Activated naive CD8-positive, alpha-beta T cell (primary cell): ENCODE measurements around the gene CPNE7.

ENCODE experiments used
- H3K27ac Mint-ChIP-seq: one replicate; pipeline ENCODE4 v1.8.0; 2021; ENCODE audit warnings: mixed read lengths
- H3K27me3 Mint-ChIP-seq: one replicate; pipeline ENCODE4 v1.8.0; 2021; ENCODE audit warnings: mixed read lengths
- H3K36me3 Mint-ChIP-seq: one replicate; pipeline ENCODE4 v1.8.0; 2021; ENCODE audit warnings: mixed read lengths
- H3K4me1 Mint-ChIP-seq: one replicate; pipeline ENCODE4 v1.8.0; 2021; ENCODE audit warnings: low read depth, mixed read lengths
- H3K4me3 Mint-ChIP-seq: one replicate; pipeline ENCODE4 v1.8.0; 2021; ENCODE audit warnings: mild to moderate bottlenecking, mixed read lengths
- H3K9me3 Mint-ChIP-seq: one replicate; pipeline ENCODE4 v1.8.0; 2021; ENCODE audit warnings: low read depth, mixed read lengths

CPNE7 gene

DNA sequence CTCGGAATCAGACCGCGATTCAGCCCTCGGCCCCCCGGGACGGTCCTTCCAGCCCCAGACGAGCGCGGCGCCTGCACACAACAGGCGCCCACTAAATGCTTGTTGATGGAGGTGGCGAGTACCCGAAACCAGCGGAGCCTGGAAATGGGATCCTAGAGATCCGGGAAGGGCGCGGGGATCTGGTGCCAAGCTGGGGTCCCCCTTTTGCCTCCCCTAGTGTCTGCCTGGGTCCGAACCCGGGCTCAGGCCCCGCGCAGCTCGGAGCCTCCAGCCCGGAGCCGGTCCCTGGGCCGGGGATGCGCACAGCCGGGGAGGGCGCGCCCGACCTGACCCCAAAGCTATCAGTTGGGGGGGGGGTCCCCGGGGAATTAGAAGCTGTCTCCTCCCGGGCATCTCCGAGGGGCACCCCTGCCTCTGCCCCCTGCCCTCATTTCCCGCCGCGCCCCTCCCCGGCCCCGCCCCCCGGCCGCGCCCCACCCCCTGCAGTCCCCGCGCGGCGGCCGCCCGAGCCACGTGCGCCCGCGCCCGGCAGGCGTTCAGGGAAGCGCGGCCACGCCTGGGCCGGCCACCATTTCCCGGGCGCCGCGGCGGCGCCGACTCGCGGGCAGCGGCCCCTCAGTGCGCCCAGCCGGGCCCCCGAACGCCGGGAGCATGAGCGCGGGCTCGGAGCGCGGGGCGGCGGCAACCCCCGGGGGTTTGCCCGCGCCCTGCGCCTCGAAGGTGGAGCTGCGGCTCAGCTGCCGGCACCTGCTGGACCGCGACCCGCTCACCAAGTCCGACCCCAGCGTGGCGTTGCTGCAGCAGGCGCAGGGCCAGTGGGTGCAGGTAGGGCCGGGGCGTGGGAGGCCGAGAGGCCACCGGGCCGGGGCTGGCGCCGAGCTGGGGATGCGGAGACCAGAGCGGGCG, at the start of gene CPNE7:
TSS of gene CPNE7 (plus strand) at position 512 of the 906 bp plus-strand sequence. CDS start at position 652, 140 bp downstream.
- peak within 1 kb of the TSS; percentile 62 for H3K4me3 Mint-ChIP-seq
- H3K4me1 Mint-ChIP-seq: peaks cover 14% of the 10 kb centered on the region
- peaks cover 3% of the 10 kb centered on the region for H3K27me3 Mint-ChIP-seq
- H3K36me3 Mint-ChIP-seq: peaks cover 2% of the 10 kb centered on the region
- H3K9me3 Mint-ChIP-seq: no peaks in the 10 kb centered on the region
- H3K27ac Mint-ChIP-seq: no peak within 1 kb of the TSS

DNA sequence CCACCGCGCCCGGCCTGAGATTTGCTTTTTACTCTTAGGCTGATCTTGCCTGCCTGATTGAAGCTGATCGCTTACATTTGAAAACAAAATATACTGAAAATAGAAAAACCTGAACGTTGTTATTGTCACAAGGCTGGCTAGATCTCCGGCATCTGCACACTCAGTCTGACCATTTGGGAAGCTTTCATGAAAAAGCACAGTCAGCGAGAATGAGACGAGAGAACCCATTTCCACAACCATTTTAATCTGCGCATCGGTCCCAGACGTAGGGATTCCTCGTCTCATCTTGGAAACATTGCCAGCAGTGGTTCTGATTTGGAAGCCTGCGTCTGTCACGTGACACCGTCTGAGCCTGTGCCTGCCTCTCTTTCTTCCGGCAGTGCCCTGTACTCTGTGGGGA, 46.5 kb upstream of the CPNE7 start:
- Mint-ChIP-seq H3K9me3 (no peaks in the 10 kb centered on the region), H3K36me3 (peaks cover 5% of the 10 kb centered on the region), H3K4me1 (peaks cover 8% of the 10 kb centered on the region), H3K27ac (no peak overlapping the region), H3K4me3 (no peak overlapping the region), H3K27me3 (no peaks in the 10 kb centered on the region)

DNA sequence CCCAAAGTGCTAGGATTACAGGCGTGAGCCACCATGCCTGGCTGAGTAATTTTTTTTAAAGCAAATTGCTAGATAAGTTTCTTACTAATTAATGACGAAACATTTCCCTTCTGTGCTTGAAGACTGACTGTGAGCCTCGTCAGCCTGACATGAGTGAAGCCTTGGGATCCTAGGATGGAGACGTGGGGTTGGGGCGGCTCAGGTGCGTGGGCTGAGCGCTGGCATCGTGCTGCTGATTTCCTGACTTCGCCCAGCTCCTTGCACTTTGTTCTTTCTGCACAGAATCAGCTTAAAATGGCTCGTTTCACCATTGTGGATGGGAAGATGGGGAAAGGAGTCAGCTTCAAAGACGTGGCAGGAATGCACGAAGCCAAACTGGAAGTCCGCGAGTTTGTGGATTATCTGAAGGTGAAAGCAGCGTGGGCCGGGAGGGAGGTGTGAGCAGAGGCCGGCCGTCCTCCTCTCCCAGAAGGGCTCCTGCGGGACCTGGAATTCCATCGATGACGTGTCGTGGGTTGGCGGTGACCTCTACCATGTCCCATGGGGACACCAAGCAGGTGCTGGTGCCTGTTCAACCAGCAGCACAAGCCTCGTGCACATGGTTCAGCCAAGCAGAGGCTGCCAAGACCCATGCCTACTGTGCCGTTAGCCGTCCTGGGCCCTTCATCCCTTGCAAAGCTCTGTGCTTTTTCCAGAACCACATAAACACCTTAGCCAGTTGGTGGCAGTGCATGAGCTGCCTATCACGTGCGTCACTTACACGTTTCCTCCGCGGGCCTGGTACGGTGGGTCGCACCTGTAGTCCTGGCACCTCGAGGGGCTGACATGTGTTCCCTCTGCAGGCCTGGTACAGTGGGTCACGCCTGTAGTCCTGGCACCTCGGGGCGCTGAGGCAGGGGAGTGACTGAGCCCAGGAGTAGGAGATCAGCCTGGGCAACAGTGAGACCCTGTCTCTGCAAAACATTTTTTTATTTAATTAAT, 44.9 kb upstream of the CPNE7 start:
- no peak overlapping the region for H3K4me3 Mint-ChIP-seq
- no peaks in the 10 kb centered on the region for H3K27me3 Mint-ChIP-seq
- no peak overlapping the region for H3K27ac Mint-ChIP-seq
- peaks cover 22% of the 10 kb centered on the region for H3K4me1 Mint-ChIP-seq
- peaks cover 6% of the 10 kb centered on the region for H3K36me3 Mint-ChIP-seq
- H3K9me3 Mint-ChIP-seq: no peaks in the 10 kb centered on the region

DNA sequence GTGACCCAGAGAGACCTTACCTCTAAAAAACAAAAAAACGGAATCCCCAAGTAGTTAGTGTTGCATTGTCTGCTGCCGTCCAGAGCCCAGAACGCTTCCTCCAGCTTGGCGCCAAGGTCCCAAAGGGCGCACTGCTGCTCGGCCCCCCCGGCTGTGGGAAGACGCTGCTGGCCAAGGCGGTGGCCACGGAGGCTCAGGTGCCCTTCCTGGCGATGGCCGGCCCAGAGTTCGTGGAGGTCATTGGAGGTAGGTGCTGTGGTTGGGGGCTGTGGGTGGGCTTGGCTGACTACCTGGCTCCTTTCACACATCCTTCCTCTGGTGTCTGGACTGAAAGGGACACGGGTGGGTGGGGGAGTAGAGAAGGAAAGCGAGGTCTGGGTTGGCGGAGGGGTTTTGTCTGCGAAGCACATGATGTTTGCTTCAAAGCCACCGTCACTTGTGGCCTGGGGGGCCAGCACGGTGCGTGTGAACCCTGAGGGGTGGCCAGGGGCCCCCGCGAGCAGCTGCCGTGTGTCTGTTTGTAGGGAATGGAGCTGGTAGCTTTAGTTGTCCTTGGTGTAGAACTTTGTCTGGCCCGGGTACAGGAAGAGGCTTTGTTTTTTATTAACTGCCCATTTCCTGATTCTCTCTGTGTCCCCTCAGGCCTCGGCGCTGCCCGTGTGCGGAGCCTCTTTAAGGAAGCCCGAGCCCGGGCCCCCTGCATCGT, 43.6 kb upstream of the CPNE7 start:
- Mint-ChIP-seq H3K27ac (no peak overlapping the region), H3K4me1 (peaks cover 23% of the 10 kb centered on the region), H3K27me3 (no peaks in the 10 kb centered on the region), H3K9me3 (no peaks in the 10 kb centered on the region), H3K36me3 (peaks cover 6% of the 10 kb centered on the region), H3K4me3 (no peak overlapping the region)

DNA sequence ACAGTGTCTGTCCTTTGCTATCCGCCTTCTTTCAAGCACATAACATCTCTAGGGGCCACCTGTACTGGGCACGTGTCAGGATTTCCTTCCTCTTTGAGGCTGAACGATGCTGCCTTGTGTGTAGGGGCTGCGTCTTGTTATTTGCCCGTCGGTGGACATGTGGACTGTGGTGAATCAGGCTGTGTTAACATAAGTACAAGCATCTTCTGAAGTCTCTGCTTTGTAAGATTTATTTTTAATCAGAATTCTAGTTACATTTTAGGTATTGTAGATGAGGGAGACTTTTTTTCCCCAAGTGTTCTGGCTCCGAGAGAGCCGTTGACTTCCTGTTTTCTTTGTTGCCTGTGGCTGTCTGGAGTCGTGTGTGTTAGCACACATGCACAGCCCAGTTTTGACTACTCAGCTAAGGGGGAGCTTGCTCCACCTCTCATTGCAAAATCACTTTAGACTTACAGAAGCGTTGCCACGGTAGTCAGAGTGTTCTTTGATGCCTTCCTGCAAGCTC, 41.3 kb upstream of the CPNE7 start:
- H3K4me3 Mint-ChIP-seq: peak overlapping the region; percentile 11
- no peaks in the 10 kb centered on the region for H3K9me3 Mint-ChIP-seq
- peak overlapping the region; percentile 84 for H3K27ac Mint-ChIP-seq
- H3K4me1 Mint-ChIP-seq: peaks cover 23% of the 10 kb centered on the region
- H3K36me3 Mint-ChIP-seq: peaks cover 6% of the 10 kb centered on the region
- no peaks in the 10 kb centered on the region for H3K27me3 Mint-ChIP-seq

DNA sequence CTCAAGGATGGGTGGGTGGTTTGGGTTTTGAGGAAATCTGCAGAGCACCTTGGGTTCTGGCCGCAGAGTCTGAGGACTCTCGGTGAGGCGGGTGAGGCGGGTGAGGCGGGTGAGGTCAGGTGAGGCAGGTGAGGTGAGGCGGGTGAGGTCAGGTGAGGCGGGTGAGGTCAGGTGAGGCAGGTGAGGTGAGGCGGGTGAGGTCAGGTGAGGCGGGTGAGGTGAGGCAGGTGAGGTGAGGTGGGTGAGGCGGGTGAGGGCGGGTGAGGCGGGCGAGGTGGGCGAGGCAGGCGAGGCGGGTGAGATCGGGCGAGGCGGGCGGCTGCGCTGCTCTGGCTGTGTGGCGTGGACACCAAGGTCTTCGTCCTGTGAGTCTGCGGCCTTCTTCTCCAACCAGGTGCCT, 39.2 kb upstream of the CPNE7 start:
- Mint-ChIP-seq H3K27ac (no peak overlapping the region), H3K9me3 (no peaks in the 10 kb centered on the region), H3K36me3 (peaks cover 8% of the 10 kb centered on the region), H3K4me3 (no peak overlapping the region), H3K27me3 (no peaks in the 10 kb centered on the region), H3K4me1 (peaks cover 26% of the 10 kb centered on the region)

DNA sequence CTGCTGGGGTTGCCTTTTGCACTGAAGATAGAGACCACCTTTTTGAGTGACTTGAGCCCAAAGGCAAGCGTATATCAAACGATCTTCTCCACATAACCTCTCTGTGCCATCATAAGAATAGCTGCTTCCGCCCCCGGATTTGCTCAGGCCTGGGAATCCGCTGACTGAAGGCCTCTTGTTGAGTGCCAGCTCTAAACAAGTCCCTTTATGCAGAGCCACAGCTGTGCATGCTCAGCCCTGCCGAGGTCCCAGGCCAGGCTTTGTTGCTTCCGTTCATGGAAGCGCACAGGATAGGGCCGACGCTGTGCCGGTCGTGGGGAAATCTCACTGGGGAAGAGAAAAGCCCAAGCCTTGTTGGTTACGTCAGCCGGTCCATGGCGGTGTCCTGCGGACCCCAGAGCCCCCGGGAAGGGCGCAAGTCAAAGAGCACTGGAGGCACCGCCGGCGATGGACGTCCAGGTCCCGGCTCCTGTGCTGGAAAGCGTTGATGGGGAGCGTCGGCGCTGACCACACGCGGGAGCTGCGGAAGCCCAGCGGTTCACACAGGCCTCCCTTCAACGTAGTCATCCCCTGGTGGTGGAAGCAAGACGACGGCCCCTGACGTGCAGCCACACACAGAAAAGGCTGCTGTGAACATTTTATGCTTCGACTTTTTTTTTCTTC, 38.5 kb upstream of the CPNE7 start:
- Mint-ChIP-seq H3K27me3 (no peaks in the 10 kb centered on the region), H3K36me3 (peaks cover 8% of the 10 kb centered on the region), H3K4me3 (no peak overlapping the region), H3K4me1 (peaks cover 26% of the 10 kb centered on the region), H3K27ac (no peak overlapping the region), H3K9me3 (no peaks in the 10 kb centered on the region)

DNA sequence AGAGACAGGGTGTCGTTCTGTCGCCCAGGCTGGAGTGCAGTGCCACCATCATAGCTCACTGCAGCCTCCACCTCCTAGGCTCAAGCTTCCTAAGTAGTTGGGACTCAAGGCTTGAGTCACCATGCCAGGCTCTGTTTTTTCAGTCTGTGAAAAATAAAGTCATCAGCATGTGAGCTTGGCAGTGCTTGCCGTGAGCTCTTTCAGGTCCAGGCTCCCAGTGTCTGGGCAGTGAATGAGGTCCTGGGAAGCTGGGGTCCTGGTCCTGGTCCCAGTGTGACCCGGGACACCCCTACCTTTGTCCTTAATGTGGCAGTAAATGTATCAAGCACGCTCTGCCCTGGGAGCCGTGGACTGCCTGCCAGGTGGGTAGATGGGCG, 38.0 kb upstream of the CPNE7 start:
- H3K4me1 Mint-ChIP-seq: peaks cover 26% of the 10 kb centered on the region
- peaks cover 8% of the 10 kb centered on the region for H3K36me3 Mint-ChIP-seq
- H3K4me3 Mint-ChIP-seq: no peak overlapping the region
- no peak overlapping the region for H3K27ac Mint-ChIP-seq
- no peaks in the 10 kb centered on the region for H3K27me3 Mint-ChIP-seq
- H3K9me3 Mint-ChIP-seq: no peaks in the 10 kb centered on the region

DNA sequence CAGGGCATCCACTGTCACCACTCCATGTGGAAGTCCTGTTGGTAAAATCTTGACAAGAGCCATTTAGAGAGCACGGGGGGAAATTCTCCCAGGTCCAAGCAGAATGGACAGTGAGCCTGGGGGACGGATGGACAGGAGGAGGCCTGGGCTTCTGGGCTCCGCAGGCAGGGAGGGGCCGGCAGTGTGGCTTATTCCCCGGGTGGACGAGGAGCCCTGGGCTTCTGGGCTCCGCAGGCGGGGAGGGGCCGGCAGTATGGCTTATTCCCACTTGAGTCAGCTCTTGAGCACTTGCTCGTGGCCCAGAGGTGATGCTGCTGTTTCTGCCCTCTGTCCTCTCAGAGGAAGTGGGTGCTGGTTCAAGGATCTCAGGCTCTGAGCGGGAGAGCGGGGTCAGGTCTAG, 37.3 kb upstream of the CPNE7 start:
- H3K9me3 Mint-ChIP-seq: no peaks in the 10 kb centered on the region
- H3K27me3 Mint-ChIP-seq: no peaks in the 10 kb centered on the region
- peaks cover 8% of the 10 kb centered on the region for H3K36me3 Mint-ChIP-seq
- no peak overlapping the region for H3K4me3 Mint-ChIP-seq
- peaks cover 26% of the 10 kb centered on the region for H3K4me1 Mint-ChIP-seq
- no peak overlapping the region for H3K27ac Mint-ChIP-seq

DNA sequence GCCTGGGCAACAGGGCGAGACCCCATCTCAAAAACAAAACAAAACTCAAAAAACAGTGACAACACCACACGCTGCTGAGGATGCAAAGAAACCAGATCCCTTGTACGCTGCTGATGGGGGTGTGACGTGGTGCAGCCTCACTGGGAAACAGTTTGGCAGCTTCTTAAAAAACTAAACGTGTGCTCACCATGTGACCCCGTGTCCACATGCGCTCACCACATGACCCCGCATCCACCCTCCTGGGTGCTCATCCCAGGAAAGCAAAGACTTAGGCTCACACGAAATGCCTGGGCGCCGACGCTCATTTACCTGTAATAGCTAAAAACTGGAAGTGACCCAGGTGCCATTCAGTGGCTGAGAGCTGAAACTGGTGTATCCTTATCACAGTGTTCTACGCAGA, 35.0 kb upstream of the CPNE7 start:
- Mint-ChIP-seq H3K27ac (no peak overlapping the region), H3K36me3 (peaks cover 3% of the 10 kb centered on the region), H3K4me1 (peaks cover 4% of the 10 kb centered on the region), H3K27me3 (no peaks in the 10 kb centered on the region), H3K9me3 (no peaks in the 10 kb centered on the region), H3K4me3 (peak overlapping the region; percentile 27)

DNA sequence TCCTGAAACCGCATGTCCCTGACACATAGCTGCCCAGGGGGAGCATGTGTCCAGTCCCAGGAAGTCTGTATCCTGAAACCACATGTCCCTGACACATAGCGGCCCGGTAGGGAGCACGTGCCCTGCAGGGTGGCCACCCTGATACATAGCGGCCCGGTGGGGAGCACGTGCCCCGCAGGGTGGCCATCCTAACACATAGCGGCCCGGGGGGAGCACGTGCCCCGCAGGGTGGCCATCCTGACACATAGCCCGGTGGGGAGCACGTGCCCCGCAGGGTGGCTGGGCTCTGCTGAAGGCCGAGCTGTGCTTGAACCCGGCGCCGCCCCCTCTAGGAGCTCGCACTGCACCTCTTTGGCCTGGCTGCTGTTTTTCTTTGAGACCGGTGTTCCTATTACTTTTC, 33.8 kb upstream of the CPNE7 start:
- Mint-ChIP-seq H3K4me1 (peaks cover 4% of the 10 kb centered on the region), H3K36me3 (peaks cover 3% of the 10 kb centered on the region), H3K27ac (no peak overlapping the region), H3K27me3 (no peaks in the 10 kb centered on the region), H3K9me3 (no peaks in the 10 kb centered on the region), H3K4me3 (no peak overlapping the region)

DNA sequence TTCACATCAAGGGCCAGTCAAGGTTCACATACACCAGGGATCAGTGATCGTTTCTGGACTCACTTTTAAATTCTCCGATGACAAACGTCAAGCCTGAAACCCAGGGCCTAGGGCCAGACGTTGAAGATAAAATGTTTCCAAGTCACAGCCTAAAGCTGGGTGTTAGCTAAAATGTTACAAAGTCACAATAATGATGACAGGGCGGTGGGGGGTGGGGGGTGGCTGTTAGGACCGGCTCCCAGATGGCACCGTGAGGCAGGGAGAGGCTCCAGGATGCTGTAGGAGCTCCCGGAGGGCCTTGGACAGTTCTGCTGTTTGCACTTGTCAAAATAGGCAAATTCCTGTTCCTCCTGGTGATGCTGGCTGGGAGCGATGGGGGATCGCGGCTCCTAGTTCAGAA, 31.4 kb upstream of the CPNE7 start:
- Mint-ChIP-seq H3K27ac (no peak overlapping the region), H3K4me1 (peaks cover 17% of the 10 kb centered on the region), H3K36me3 (peaks cover 8% of the 10 kb centered on the region), H3K4me3 (no peak overlapping the region), H3K27me3 (no peaks in the 10 kb centered on the region), H3K9me3 (no peaks in the 10 kb centered on the region)

DNA sequence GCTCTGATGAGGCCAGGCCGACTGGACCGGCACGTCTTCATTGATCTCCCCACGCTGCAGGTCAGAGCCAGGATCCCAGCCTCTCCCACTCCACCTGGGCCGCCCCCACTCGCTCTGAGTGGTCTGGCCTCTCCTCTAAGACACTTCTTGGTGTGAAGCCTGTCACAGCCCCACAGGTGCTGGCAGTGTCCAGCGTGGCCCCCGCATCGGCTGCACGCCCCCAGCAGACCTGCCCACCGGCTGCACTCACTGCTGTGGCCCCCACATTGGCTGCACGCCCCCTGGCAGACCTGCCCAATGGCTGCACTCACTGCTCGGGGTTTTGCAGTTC, 30.9 kb upstream of the CPNE7 start:
- no peak overlapping the region for H3K4me3 Mint-ChIP-seq
- peaks cover 23% of the 10 kb centered on the region for H3K4me1 Mint-ChIP-seq
- peaks cover 10% of the 10 kb centered on the region for H3K36me3 Mint-ChIP-seq
- no peaks in the 10 kb centered on the region for H3K9me3 Mint-ChIP-seq
- no peak overlapping the region for H3K27ac Mint-ChIP-seq
- no peaks in the 10 kb centered on the region for H3K27me3 Mint-ChIP-seq
